ENCODE results near the gene LRFN2.

Gene LRFN2

GRCh38 chr6:40406175-40406574 lies 181.0 kb downstream of the LRFN2 start:
- no peak for DNase-seq (ENCODE audit: low read depth in 4 of 4, low spot score in 1 of 4)

GRCh38 chr6:40400738-40401137 lies 186.4 kb downstream of the LRFN2 start:
- no peak for DNase-seq (ENCODE audit: low read depth in 4 of 4, low spot score in 1 of 4)

GRCh38 chr6:40399888-40400457 lies 187.2 kb downstream of the LRFN2 start:
- no peak for DNase-seq (ENCODE audit: low read depth in 4 of 4, low spot score in 1 of 4)

- no peak for DNase-seq (ENCODE audit: low read depth in 4 of 4, low spot score in 1 of 4)
These were observed 188.2 kb downstream of the LRFN2 start for GRCh38 chr6:40398810-40399477.

GRCh38 chr6:40398034-40398691 lies 189.0 kb downstream of the LRFN2 start:
- DNase-seq (ENCODE audit: low read depth in 4 of 4, low spot score in 1 of 4) = no peak

GRCh38 chr6:40397287-40398033 lies 189.7 kb downstream of the LRFN2 start:
- DNase-seq (ENCODE audit: low read depth in 4 of 4, low spot score in 1 of 4) = no peak

- DNase-seq (ENCODE audit: low read depth in 4 of 4, low spot score in 1 of 4) = no peak
These were observed 191.5 kb downstream of the LRFN2 start for GRCh38 chr6:40395698-40396076.

GRCh38 chr6:40395066-40395697 lies 192.0 kb downstream of the LRFN2 start:
- no peak for DNase-seq (ENCODE audit: low read depth in 4 of 4, low spot score in 1 of 4)

- DNase-seq (ENCODE audit: low read depth in 4 of 4, low spot score in 1 of 4) = no peak
These were observed 192.8 kb downstream of the LRFN2 start for GRCh38 chr6:40394381-40394780.

DNA sequence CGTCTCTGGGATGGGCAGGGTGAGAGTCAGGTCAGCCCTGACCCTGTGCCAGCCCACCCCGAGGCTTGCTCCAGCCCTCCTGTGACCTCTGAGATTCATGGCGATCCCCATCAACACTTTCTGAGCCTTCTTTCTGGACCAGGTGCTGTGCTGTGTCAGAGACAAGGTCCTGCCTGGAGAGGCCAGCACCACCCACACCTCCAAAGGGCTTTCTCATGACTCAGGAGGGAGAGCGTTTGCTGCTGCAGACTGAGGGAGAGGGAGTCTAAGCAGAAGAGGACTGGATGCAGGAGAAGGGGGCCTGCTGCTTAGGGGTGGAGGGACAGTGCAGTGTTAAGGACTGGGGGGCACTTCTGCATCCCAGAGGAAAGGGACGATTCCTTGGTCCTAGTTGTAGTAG lies 193.5 kb downstream of the LRFN2 start:
- no peak for DNase-seq (ENCODE audit: low read depth in 4 of 4, low spot score in 1 of 4)

DNA sequence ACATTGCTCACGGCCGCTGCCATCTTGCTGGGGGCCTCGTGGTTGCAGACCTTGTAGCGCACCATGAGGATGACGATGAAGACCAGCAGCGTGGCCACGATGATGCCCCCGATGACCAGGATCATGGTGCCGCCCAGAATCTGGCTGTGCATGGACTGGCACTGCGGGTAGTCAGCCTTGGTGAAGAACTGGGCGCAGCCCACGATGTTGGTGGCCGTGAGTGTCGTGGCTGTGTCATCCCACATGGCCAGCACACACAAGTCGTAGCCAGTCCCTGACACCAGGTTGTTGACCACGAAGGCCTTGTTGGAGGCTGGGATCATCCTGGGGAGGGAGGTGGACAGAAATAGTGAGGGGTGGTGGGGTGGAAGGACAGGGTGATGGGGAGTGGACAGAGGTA lies 194.6 kb downstream of the LRFN2 start:
- no peak for DNase-seq (ENCODE audit: low read depth in 4 of 4, low spot score in 1 of 4)

DNA sequence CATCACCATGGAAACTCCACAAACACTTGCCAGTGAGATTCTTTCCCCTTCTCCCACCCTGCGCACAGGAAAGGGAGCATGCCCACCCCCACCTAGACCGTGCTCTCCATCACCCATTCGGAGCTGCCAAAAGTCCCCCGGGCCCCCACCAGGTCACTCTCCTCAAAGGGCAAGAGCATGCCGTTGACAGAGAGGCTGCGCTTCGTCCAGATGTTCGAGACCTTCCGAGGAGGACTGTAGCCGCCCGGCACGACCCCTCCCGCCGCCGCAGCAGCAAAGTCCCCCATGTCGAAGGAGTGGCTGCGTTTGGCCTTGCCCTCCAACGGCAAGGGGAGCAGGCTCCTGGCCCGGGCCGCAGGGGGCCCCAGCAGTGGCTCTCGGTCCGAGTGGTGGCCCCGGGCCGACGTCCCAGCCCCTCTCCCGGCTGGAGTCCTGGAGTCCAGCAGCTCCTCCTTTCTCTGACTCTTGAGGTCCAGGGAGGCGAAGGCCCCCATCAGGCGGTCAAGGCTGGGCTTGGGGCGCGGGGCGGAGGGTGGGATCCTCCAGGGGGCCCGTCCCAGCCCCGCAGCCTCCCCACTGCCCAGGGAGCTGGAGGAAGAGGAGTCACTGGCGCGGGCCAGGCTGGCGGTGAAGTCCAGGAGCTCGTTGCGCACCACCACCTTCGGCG lies 195.2 kb downstream of the LRFN2 start:
- DNase-seq (ENCODE audit: low read depth in 4 of 4, low spot score in 1 of 4) = no peak

GRCh38 chr6:40391086-40391485 lies 196.1 kb downstream of the LRFN2 start:
- no peak for DNase-seq (ENCODE audit: low read depth in 4 of 4, low spot score in 1 of 4)

- DNase-seq (ENCODE audit: low read depth in 4 of 4, low spot score in 1 of 4) = no peak
These were observed 196.9 kb downstream of the LRFN2 start for GRCh38 chr6:40390144-40390800.

DNA sequence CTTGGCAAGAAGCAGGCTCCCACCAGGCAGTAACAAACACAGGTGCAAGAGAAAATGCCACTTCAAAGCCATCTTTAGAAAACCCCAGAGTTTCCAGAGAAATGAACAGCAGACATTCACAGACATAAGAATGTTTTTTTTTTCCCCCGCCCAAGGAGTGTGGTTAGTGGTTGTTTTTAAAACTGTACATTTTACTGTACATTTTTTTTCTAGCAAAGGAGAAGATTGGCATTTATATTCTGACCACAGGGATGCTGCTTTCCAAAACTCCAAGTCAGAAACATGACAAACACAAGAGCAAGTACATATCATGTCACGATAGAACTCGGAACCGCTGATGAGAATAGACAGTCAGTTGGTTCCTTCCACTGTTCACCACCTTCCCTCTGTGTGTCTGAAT lies 197.9 kb downstream of the LRFN2 start:
- no peak for DNase-seq (ENCODE audit: low read depth in 4 of 4, low spot score in 1 of 4)

DNA sequence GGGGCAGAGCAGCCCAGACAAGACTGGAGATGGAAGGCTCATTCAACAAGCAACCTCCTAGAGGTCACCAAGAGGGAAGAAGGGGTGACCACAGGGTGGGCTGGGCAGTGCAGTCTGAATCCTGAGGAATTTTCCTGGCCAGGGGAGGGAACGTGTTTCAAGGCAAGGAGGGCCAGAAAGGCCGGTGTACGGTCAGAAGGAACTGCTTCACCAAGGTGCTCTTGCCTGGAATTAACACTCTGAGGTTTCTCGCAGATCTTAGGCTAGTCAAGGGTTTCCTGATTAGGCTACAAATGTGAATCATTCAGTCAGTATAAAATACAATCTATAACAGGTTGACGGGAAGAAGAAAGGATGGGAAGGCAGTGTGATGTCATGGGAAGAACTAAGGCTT lies 199.3 kb downstream of the LRFN2 start:
- no peak for DNase-seq (ENCODE audit: low read depth in 4 of 4, low spot score in 1 of 4)

DNA sequence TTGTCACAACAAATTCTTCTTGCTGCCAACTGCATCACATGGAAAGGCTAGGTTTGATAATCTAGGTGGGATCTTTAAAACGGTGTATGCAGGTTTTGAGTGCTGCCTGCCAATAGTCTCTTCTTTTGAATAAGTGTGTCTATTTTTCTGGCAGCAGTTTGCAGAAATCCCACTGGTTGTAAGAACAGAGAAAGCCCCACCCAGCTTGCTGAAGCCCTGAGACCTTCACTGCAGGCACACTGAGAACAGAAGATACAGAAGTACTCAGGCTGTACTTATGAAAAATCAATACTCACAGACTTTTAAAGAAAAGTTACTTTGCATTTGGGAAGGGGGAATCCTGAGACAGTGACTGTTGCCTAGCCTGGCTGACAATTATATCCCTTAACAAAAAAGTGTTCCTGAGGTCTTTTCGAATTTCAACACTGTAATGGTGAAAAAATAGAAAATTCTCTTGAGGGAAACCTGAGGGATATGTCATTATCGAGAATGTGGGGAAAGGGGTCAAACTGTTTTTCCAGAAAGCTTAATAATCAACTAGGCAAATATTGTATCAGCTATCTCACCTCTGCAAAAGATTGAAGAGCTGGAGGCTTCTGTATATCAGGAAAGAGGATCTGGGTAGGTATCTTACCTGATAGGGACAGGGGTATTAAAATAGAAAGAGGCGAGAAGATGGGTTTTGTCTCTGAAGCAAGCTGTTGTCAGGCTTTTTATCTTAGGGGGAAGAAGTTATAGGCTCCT lies 199.9 kb downstream of the LRFN2 start:
- DNase-seq (ENCODE audit: low read depth in 4 of 4, low spot score in 1 of 4) = no peak

DNA sequence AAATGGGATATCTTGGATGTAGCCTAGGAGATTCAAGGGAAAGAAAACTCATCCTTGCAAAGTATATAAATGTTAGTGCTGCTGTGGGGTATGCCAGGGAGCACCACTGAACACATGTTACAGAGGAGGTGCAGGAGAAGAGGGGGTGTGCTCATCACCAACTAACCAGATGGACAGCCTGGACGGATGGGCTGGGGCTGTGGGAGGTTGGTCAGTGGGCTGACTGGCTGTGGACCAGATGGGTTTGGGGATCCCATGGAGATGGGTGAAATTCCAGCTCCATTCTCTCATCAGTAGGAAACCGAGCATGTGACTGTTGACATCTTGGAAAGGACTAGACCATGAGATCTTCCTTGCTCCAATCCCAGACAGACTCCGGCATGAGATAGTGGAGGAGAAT lies 201.0 kb downstream of the LRFN2 start:
- DNase-seq (ENCODE audit: low read depth in 4 of 4, low spot score in 1 of 4) = no peak

- DNase-seq (ENCODE audit: low read depth in 4 of 4, low spot score in 1 of 4) = no peak
These were observed 203.6 kb downstream of the LRFN2 start for GRCh38 chr6:40383348-40384115.

All from stimulated activated CD4-positive, alpha-beta T cell treated with anti-CD3 and anti-CD28 coated beads, Interleukin-1b, Interleukin-23, amount 100 ng/mL, for 24 hours (primary cell).